Activated naive CD4-positive, alpha-beta T cell treated with anti-CD3 and anti-CD28 coated beads, Interleukin-2, amount 50 U/mL, for 72 hours (primary cell): ENCODE data around the gene MS4A12. TPM values are rescaled to one million over a fixed set of nuclear protein-coding genes. Genes with fewer than 3 reads are reported as not detected.
A peak's percentile ranks its signal among the peaks of the same experiment; 100 is the strongest.
"Not testable (repeated sequence)": the region's sequence is repeated elsewhere in the genome, so short reads cannot be mapped to it uniquely, and the experiment has no call there.

Experiments used
- ATAC-seq, 2 donors: fragments of 150-1000 bp; cut with Tn5 transposase; 2 replicates each; pipeline ENCODE4 v1.10.0; 2021; ENCODE audit warnings: mild to moderate bottlenecking in 2 of 2, moderate library complexity in 2 of 2
- DNase-seq, 2 donors: peaks; one replicate each; pipeline ENCODE4 v3.0.0; 2021 to 2022; ENCODE audit warnings: low spot score in 2 of 2
- H3K27ac Mint-ChIP-seq, 2 donors: one replicate each; pipeline ENCODE4 v1.8.0; 2022; ENCODE audit warnings: mild to moderate bottlenecking in 2 of 2, mixed read lengths in 2 of 2
- H3K36me3 Mint-ChIP-seq, 2 donors: one replicate each; pipeline ENCODE4 v1.8.0; 2022; ENCODE audit warnings: mixed read lengths in 2 of 2
- H3K9me3 Mint-ChIP-seq, 2 donors: one replicate each; pipeline ENCODE4 v1.8.0; 2022; ENCODE audit warnings: mixed read lengths in 2 of 2
- total RNA-seq, 2 donors: library from RNA; stranded (reverse); gene quantifications; one replicate each; pipeline ENCODE4 v1.2.3, GENCODE V29; 2022

The MS4A12 gene
- not detected for total RNA-seq

GRCh38 chr11:60492488-60493009 is at the start of gene MS4A12:
Gene MS4A12 (plus strand): TSS chr11:60492778. CDS start chr11:60497319, 4,541 bp downstream.
- no peaks in the 10 kb centered on the region for H3K36me3 Mint-ChIP-seq
- DNase-seq: no peak
- no peak for ATAC-seq
- H3K9me3 Mint-ChIP-seq: no peaks in the 10 kb centered on the region
- no peak within 1 kb of the TSS for H3K27ac Mint-ChIP-seq

- DNase-seq (no peak), ATAC-seq (no peak)
- H3K36me3 Mint-ChIP-seq: no peaks in the 10 kb centered on the region
- peak overlapping the region in 1 of 2 donors; percentile 75 for H3K27ac Mint-ChIP-seq
- no peaks in the 10 kb centered on the region for H3K9me3 Mint-ChIP-seq
These were observed 45.5 kb upstream of the MS4A12 start for GRCh38 chr11:60447070-60447469.

- no peak overlapping the region for H3K27ac Mint-ChIP-seq
- no peak for DNase-seq
- H3K9me3 Mint-ChIP-seq: no peaks in the 10 kb centered on the region
- no peaks in the 10 kb centered on the region for H3K36me3 Mint-ChIP-seq
- ATAC-seq: no peak
These were observed 44.7 kb upstream of the MS4A12 start for GRCh38 chr11:60447846-60448245.

- not testable (repeated sequence) for H3K36me3 Mint-ChIP-seq, H3K9me3 Mint-ChIP-seq, ATAC-seq, DNase-seq, H3K27ac Mint-ChIP-seq
These were observed 41.4 kb upstream of the MS4A12 start for GRCh38 chr11:60451185-60451584.

- ATAC-seq (no peak), DNase-seq (no peak)
- Mint-ChIP-seq H3K36me3 (no peaks in the 10 kb centered on the region), H3K27ac (no peak overlapping the region), H3K9me3 (no peaks in the 10 kb centered on the region)
These were observed 38.4 kb upstream of the MS4A12 start for GRCh38 chr11:60454212-60454611.

GRCh38 chr11:60455531-60456042 is 37.0 kb upstream of the MS4A12 start, which contains the start of gene MS4A1:
Gene MS4A1 (plus strand): TSS chr11:60455847. CDS start chr11:60462375, 6,528 bp downstream.
- H3K9me3 Mint-ChIP-seq: no peaks in the 10 kb centered on the region
- ATAC-seq: no peak
- H3K36me3 Mint-ChIP-seq: no peaks in the 10 kb centered on the region
- no peak for DNase-seq
- no peak within 1 kb of the TSS for H3K27ac Mint-ChIP-seq

- ATAC-seq (no peak), DNase-seq (no peak)
- Mint-ChIP-seq H3K27ac (no peak overlapping the region), H3K9me3 (no peaks in the 10 kb centered on the region), H3K36me3 (no peaks in the 10 kb centered on the region)
These were observed 35.0 kb upstream of the MS4A12 start for GRCh38 chr11:60457576-60457975.

- no peak for ATAC-seq
- no peaks in the 10 kb centered on the region for H3K9me3 Mint-ChIP-seq
These were observed 33.2 kb upstream of the MS4A12 start for GRCh38 chr11:60459345-60459744.

GRCh38 chr11:60468829-60469228 is 23.7 kb upstream of the MS4A12 start:
- H3K36me3 Mint-ChIP-seq: no peaks in the 10 kb centered on the region
- no peaks in the 10 kb centered on the region for H3K9me3 Mint-ChIP-seq
- ATAC-seq: no peak
- H3K27ac Mint-ChIP-seq: no peak overlapping the region
- no peak for DNase-seq

More at GRCh38 chr11:60459345-60459744, 33.2 kb upstream of the MS4A12 start:
- Mint-ChIP-seq H3K27ac (no peak overlapping the region), H3K36me3 (no peaks in the 10 kb centered on the region)
- DNase-seq: no peak

- Mint-ChIP-seq H3K36me3 (no peaks in the 10 kb centered on the region), H3K27ac (no peak overlapping the region), H3K9me3 (no peaks in the 10 kb centered on the region)
- no peak for ATAC-seq
- no peak for DNase-seq
These were observed 22.9 kb upstream of the MS4A12 start for GRCh38 chr11:60469723-60470122.

- H3K9me3 Mint-ChIP-seq: no peaks in the 10 kb centered on the region
- no peak overlapping the region for H3K27ac Mint-ChIP-seq
- no peak for DNase-seq
- H3K36me3 Mint-ChIP-seq: no peaks in the 10 kb centered on the region
- ATAC-seq: peak in 1 of 2 donors; percentile 34
These were observed 15.5 kb upstream of the MS4A12 start for GRCh38 chr11:60477035-60477445.

GRCh38 chr11:60482361-60482760 is 10.2 kb upstream of the MS4A12 start:
- Mint-ChIP-seq H3K9me3 (no peaks in the 10 kb centered on the region), H3K27ac (no peak overlapping the region), H3K36me3 (no peaks in the 10 kb centered on the region)
- DNase-seq (no peak), ATAC-seq (no peak)

GRCh38 chr11:60485987-60486386 is 6.6 kb upstream of the MS4A12 start:
- Mint-ChIP-seq H3K36me3 (no peaks in the 10 kb centered on the region), H3K27ac (no peak overlapping the region), H3K9me3 (no peaks in the 10 kb centered on the region)
- DNase-seq (no peak), ATAC-seq (peak; percentile 48 to 76)

GRCh38 chr11:60493454-60493853 is 876 bp downstream of the MS4A12 start:
- DNase-seq (no peak), ATAC-seq (no peak)
- Mint-ChIP-seq H3K36me3 (no peaks in the 10 kb centered on the region), H3K27ac (no peak overlapping the region), H3K9me3 (no peaks in the 10 kb centered on the region)

- Mint-ChIP-seq H3K27ac (no peak overlapping the region), H3K9me3 (no peaks in the 10 kb centered on the region), H3K36me3 (no peaks in the 10 kb centered on the region)
- ATAC-seq: no peak
- DNase-seq: no peak
These were observed 5.8 kb downstream of the MS4A12 start for GRCh38 chr11:60498399-60498798.

GRCh38 chr11:60498853-60499252 is 6.3 kb downstream of the MS4A12 start:
- H3K36me3 Mint-ChIP-seq: no peaks in the 10 kb centered on the region
- peak; percentile 20 to 72 for ATAC-seq
- no peak for DNase-seq
- H3K9me3 Mint-ChIP-seq: no peaks in the 10 kb centered on the region
- no peak overlapping the region for H3K27ac Mint-ChIP-seq

GRCh38 chr11:60500276-60500910 is 7.8 kb downstream of the MS4A12 start:
- H3K36me3 Mint-ChIP-seq: no peaks in the 10 kb centered on the region
- no peak overlapping the region for H3K27ac Mint-ChIP-seq
- peaks cover 0 to 5% of the 10 kb centered on the region in 2 donors for H3K9me3 Mint-ChIP-seq
- DNase-seq (no peak), ATAC-seq (no peak)

- ATAC-seq: no peak
- no peaks in the 10 kb centered on the region for H3K36me3 Mint-ChIP-seq
- DNase-seq: no peak
- H3K9me3 Mint-ChIP-seq: peaks cover 0 to 5% of the 10 kb centered on the region in 2 donors
- no peak overlapping the region for H3K27ac Mint-ChIP-seq
These were observed 9.7 kb downstream of the MS4A12 start for GRCh38 chr11:60502221-60502775.
